ENCODE data around the gene SPATA32.

- TF ChIP-seq, protein P1, sequence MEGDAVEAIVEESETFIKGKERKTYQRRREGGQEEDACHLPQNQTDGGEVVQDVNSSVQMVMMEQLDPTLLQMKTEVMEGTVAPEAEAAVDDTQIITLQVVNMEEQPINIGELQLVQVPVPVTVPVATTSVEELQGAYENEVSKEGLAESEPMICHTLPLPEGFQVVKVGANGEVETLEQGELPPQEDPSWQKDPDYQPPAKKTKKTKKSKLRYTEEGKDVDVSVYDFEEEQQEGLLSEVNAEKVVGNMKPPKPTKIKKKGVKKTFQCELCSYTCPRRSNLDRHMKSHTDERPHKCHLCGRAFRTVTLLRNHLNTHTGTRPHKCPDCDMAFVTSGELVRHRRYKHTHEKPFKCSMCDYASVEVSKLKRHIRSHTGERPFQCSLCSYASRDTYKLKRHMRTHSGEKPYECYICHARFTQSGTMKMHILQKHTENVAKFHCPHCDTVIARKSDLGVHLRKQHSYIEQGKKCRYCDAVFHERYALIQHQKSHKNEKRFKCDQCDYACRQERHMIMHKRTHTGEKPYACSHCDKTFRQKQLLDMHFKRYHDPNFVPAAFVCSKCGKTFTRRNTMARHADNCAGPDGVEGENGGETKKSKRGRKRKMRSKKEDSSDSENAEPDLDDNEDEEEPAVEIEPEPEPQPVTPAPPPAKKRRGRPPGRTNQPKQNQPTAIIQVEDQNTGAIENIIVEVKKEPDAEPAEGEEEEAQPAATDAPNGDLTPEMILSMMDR (IDR thresholded peaks at IDR 0.05): no peak
- TF ChIP-seq POLR2A (IDR thresholded peaks at IDR 0.05): no peak
Observed at GRCh38 chr17:45230787-45231480, 31.0 kb downstream of the SPATA32 start.
